ENCODE data around the gene SLC30A3. TPM values are rescaled to one million over a fixed set of nuclear protein-coding genes. Genes with fewer than 3 reads are reported as not detected.

The SLC30A3 gene
- total RNA-seq, 1 experiment from 2014 or later, result 45.6 TPM

DNA sequence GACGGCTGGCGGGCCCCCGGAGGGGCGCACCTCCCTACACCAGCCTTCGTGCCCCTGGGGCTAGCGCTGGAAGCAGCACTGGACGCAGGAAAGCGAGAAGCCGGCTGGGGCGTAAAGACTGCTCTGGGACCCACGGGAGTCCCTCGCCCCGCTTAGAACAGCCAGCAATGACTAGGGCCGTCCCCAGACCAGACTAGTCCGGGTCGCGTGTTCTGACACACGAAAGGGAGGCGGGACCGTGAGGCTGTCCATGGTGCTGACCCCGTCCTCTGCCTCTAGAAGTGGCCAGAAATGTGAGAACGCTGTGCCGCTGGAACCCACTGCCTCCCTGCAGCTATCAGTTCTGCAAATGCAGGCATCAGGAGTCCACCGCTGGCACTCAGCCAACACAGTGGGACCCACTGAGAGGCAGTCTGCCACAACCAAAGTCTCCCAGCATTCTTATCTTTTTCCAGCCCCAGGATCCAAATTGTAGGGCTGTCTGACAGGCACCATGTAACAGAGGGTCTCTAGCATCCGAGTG lies 45.6 kb upstream of the SLC30A3 start, which contains the start of gene UCN:
Gene UCN (minus strand): TSS at position 87 of the 523 bp plus-strand sequence. CDS start 550 bp downstream, outside the sequence.
- no peaks in the 10 kb centered on the region for H3K9me3 ChIP-seq (ENCODE audit: low read depth, low read length, poor library complexity, severe bottlenecking)
- H3K27me3 ChIP-seq (replicated peaks; ENCODE audit: insufficient read depth, low read depth, low read length, poor library complexity), result peaks cover 23% of the 10 kb centered on the region
- BruUV-seq (replicated peaks), result no TSS peak
- H3K4me3 ChIP-seq (ENCODE audit: low read depth, low read length, poor library complexity, severe bottlenecking), result peak within 1 kb of the TSS; percentile 34
- no peaks in the 10 kb centered on the region for H3K36me3 ChIP-seq (ENCODE audit: insufficient read depth, low read length, poor library complexity, severe bottlenecking)
- no peak for TF ChIP-seq EZH2 (IDR thresholded peaks at IDR 0.05; ENCODE audit: borderline replicate concordance, low read depth, low read length, poor library complexity, severe bottlenecking)
- TF ChIP-seq, protein P1, sequence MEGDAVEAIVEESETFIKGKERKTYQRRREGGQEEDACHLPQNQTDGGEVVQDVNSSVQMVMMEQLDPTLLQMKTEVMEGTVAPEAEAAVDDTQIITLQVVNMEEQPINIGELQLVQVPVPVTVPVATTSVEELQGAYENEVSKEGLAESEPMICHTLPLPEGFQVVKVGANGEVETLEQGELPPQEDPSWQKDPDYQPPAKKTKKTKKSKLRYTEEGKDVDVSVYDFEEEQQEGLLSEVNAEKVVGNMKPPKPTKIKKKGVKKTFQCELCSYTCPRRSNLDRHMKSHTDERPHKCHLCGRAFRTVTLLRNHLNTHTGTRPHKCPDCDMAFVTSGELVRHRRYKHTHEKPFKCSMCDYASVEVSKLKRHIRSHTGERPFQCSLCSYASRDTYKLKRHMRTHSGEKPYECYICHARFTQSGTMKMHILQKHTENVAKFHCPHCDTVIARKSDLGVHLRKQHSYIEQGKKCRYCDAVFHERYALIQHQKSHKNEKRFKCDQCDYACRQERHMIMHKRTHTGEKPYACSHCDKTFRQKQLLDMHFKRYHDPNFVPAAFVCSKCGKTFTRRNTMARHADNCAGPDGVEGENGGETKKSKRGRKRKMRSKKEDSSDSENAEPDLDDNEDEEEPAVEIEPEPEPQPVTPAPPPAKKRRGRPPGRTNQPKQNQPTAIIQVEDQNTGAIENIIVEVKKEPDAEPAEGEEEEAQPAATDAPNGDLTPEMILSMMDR (conservative IDR thresholded peaks at IDR 0.05; ENCODE audit: low read depth, low read length), result no peak
- DNase-seq (ENCODE audit: low spot score), result peak; percentile 52
- intact Hi-C loops (cut with micrococcal nuclease; ENCODE audit: unreplicated experiment), result no loop called here
- H3K27ac ChIP-seq (ENCODE audit: low read depth, low read length, poor library complexity, severe bottlenecking), result no peak within 1 kb of the TSS
- peaks cover 15% of the 10 kb centered on the region for H3K4me1 ChIP-seq (ENCODE audit: insufficient read depth, low read length, poor library complexity, severe bottlenecking)
- CTCF ChIA-PET, result interaction anchor here (0.7 kb wide), 1 partner anchor 117 kb away, joined by 10 read pairs; no protein-coding TSS in a partner anchor
- POLR2A ChIA-PET (ENCODE audit: low non-redundant PET), result no interaction called here

DNA sequence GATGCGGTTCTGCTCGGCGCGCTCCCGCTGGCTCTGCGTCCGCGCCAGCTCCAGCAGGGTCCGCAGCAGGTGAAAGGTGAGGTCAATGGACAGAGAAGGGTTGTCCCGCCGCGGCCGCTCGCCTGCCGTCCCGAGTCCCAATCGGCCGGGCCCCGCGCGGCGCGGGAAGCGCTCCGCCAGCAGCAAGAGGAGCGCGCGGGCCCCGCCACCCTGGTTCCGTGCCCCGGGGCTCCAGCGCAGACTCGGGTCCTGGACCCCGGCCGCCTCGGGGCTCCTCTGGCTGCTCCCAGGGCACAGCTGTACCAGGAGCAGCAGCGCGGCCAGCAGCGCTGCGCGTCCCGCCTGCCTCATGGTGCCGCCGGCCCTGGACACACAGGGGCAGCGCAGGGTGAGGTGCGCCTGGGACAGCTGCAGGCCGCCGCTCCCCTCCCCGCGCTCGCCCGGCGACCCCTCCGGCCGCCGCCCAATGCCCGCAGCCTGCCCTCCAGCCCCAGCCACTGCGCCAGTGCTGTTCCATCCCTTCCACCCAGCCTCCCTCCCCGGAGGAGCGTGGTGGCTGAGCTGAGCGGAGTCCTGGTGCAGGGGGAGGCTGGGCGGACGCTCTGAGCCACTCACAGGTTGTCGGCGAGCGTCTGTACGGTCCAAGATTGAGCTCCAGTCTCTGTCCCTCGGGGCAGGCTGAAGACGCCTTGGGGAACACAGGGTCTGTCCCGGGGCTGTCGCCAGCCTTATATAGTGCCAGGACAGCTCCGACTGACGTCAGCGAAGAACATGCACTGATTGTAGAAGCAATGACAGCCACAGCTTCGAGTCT lies 44.9 kb upstream of the SLC30A3 start:
- TF ChIP-seq, protein P1 (conservative IDR thresholded peaks at IDR 0.05; ENCODE audit: low read depth, low read length), result no peak
- peak; percentile 63 for TF ChIP-seq EZH2 (IDR thresholded peaks at IDR 0.05; ENCODE audit: borderline replicate concordance, low read depth, low read length, poor library complexity, severe bottlenecking)
- no TSS peak for BruUV-seq (replicated peaks)
- peaks cover 23% of the 10 kb centered on the region for H3K27me3 ChIP-seq (replicated peaks; ENCODE audit: insufficient read depth, low read depth, low read length, poor library complexity)
- peak; percentile 37 for DNase-seq (ENCODE audit: low spot score)
- POLR2A ChIA-PET (ENCODE audit: low non-redundant PET), result no interaction called here
- intact Hi-C loops (cut with micrococcal nuclease; ENCODE audit: unreplicated experiment), result no loop called here
- H3K36me3 ChIP-seq (ENCODE audit: insufficient read depth, low read length, poor library complexity, severe bottlenecking), result no peaks in the 10 kb centered on the region
- CTCF ChIA-PET, result no interaction called here
- H3K9me3 ChIP-seq (ENCODE audit: low read depth, low read length, poor library complexity, severe bottlenecking), result no peaks in the 10 kb centered on the region
- no peak overlapping the region for H3K27ac ChIP-seq (ENCODE audit: low read depth, low read length, poor library complexity, severe bottlenecking)
- H3K4me1 ChIP-seq (ENCODE audit: insufficient read depth, low read length, poor library complexity, severe bottlenecking), result peaks cover 15% of the 10 kb centered on the region
- H3K4me3 ChIP-seq (ENCODE audit: low read depth, low read length, poor library complexity, severe bottlenecking), result peak overlapping the region; percentile 34

- TF ChIP-seq EZH2 (IDR thresholded peaks at IDR 0.05; ENCODE audit: borderline replicate concordance, low read depth, low read length, poor library complexity, severe bottlenecking), result no peak
- TF ChIP-seq, protein P1 (conservative IDR thresholded peaks at IDR 0.05; ENCODE audit: low read depth, low read length), result no peak
- H3K4me3 ChIP-seq (ENCODE audit: low read depth, low read length, poor library complexity, severe bottlenecking), result peak overlapping the region; percentile 34
- no peaks in the 10 kb centered on the region for H3K9me3 ChIP-seq (ENCODE audit: low read depth, low read length, poor library complexity, severe bottlenecking)
- no peak for DNase-seq (ENCODE audit: low spot score)
- no peaks in the 10 kb centered on the region for H3K36me3 ChIP-seq (ENCODE audit: insufficient read depth, low read length, poor library complexity, severe bottlenecking)
- ChIA-PET POLR2A (ENCODE audit: low non-redundant PET) (no interaction called here), CTCF (no interaction called here)
- BruUV-seq (replicated peaks), result no TSS peak
- intact Hi-C loops (cut with micrococcal nuclease; ENCODE audit: unreplicated experiment), result no loop called here
- peaks cover 15% of the 10 kb centered on the region for H3K4me1 ChIP-seq (ENCODE audit: insufficient read depth, low read length, poor library complexity, severe bottlenecking)
- H3K27me3 ChIP-seq (replicated peaks; ENCODE audit: insufficient read depth, low read depth, low read length, poor library complexity), result peaks cover 23% of the 10 kb centered on the region
- H3K27ac ChIP-seq (ENCODE audit: low read depth, low read length, poor library complexity, severe bottlenecking), result no peak overlapping the region
Observed at GRCh38 chr2:27307287-27307544, 44.4 kb upstream of the SLC30A3 start.

All from A673 (cell line).